ENCODE measurements around the gene RRP1B. TPM values are rescaled to one million over a fixed set of nuclear protein-coding genes. Genes with fewer than 3 reads are reported as not detected.

Gene RRP1B
- total and polyA plus RNA-seq, 2 of the 13 experiments (the other 11 are each of a cell fraction or from before 2014, with no cell fraction given): 16.3 to 46.2 TPM

DNA sequence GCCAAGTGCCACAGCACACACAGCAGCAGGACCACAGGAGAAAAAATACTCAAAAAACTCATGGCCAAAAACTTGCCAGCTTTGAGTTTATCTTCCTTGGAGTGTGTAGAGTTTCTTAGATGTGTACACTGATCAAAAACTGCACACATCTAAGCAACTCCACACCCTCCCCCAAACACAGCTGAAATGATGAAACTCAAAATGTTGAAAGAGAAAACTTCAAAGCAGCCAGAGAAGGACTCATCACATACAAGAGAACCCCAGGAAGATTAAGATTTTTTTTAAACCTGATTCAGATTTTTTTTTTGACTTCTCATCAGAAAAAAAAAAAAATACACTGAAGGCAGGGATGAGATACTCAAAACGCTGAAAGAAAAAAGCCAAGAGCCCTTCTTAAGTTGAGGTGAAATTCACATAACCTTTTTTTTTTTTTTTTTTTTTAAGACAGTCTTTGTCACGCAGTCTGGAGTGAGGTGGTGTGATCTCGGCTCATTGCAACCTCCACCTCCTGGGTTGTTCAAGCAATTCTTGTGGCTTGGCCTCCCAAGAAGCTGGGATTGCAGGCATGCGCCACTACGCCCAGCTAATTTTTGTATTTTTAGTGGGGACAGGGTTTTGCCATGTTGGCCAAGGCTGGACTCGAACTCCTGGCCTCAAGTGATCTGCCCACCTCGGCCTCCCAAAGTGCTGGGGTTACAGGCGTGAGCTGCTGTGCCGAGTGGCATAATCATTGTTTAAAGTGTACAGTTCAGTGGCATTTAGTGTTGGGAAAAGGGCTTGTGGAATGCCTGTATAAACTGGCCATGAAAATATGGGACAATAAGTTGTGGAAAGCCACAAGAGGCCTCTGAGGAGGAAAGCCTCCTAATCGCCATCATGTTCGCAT is 38.6 kb downstream of the RRP1B start (continued):
- TF ChIP-seq ZNF264 (CRISPR knock-in tag; IDR thresholded peaks at IDR 0.05): no peak
- TF ChIP-seq, protein P1, sequence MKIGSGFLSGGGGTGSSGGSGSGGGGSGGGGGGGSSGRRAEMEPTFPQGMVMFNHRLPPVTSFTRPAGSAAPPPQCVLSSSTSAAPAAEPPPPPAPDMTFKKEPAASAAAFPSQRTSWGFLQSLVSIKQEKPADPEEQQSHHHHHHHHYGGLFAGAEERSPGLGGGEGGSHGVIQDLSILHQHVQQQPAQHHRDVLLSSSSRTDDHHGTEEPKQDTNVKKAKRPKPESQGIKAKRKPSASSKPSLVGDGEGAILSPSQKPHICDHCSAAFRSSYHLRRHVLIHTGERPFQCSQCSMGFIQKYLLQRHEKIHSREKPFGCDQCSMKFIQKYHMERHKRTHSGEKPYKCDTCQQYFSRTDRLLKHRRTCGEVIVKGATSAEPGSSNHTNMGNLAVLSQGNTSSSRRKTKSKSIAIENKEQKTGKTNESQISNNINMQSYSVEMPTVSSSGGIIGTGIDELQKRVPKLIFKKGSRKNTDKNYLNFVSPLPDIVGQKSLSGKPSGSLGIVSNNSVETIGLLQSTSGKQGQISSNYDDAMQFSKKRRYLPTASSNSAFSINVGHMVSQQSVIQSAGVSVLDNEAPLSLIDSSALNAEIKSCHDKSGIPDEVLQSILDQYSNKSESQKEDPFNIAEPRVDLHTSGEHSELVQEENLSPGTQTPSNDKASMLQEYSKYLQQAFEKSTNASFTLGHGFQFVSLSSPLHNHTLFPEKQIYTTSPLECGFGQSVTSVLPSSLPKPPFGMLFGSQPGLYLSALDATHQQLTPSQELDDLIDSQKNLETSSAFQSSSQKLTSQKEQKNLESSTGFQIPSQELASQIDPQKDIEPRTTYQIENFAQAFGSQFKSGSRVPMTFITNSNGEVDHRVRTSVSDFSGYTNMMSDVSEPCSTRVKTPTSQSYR (CRISPR knock-in tag; IDR thresholded peaks at IDR 0.05; ENCODE audit: borderline replicate concordance): peak; percentile 88
- TF ChIP-seq BORCS8-MEF2B (CRISPR knock-in tag; IDR thresholded peaks at IDR 0.05): no peak
- TF ChIP-seq, protein P2, sequence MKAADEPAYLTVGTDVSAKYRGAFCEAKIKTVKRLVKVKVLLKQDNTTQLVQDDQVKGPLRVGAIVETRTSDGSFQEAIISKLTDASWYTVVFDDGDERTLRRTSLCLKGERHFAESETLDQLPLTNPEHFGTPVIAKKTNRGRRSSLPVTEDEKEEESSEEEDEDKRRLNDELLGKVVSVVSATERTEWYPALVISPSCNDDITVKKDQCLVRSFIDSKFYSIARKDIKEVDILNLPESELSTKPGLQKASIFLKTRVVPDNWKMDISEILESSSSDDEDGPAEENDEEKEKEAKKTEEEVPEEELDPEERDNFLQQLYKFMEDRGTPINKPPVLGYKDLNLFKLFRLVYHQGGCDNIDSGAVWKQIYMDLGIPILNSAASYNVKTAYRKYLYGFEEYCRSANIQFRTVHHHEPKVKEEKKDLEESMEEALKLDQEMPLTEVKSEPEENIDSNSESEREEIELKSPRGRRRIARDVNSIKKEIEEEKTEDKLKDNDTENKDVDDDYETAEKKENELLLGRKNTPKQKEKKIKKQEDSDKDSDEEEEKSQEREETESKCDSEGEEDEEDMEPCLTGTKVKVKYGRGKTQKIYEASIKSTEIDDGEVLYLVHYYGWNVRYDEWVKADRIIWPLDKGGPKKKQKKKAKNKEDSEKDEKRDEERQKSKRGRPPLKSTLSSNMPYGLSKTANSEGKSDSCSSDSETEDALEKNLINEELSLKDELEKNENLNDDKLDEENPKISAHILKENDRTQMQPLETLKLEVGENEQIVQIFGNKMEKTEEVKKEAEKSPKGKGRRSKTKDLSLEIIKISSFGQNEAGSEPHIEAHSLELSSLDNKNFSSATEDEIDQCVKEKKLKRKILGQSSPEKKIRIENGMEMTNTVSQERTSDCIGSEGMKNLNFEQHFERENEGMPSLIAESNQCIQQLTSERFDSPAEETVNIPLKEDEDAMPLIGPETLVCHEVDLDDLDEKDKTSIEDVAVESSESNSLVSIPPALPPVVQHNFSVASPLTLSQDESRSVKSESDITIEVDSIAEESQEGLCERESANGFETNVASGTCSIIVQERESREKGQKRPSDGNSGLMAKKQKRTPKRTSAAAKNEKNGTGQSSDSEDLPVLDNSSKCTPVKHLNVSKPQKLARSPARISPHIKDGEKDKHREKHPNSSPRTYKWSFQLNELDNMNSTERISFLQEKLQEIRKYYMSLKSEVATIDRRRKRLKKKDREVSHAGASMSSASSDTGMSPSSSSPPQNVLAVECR (CRISPR knock-in tag; IDR thresholded peaks at IDR 0.05; ENCODE audit: borderline replicate concordance): peak; percentile 16; the same call in 1 of the 2 replicates
- TF ChIP-seq KLF6 (CRISPR knock-in tag; IDR thresholded peaks at IDR 0.05): no peak
- TF ChIP-seq RARG (CRISPR knock-in tag; IDR thresholded peaks at IDR 0.05; ENCODE audit: low read depth): no peak
- peak; percentile 19; the same call in 1 of the 2 replicates for TF ChIP-seq RARA (CRISPR knock-in tag; IDR thresholded peaks at IDR 0.05)
- TF ChIP-seq ZNF468 (CRISPR knock-in tag; IDR thresholded peaks at IDR 0.05): no peak
- TF ChIP-seq, protein P3, sequence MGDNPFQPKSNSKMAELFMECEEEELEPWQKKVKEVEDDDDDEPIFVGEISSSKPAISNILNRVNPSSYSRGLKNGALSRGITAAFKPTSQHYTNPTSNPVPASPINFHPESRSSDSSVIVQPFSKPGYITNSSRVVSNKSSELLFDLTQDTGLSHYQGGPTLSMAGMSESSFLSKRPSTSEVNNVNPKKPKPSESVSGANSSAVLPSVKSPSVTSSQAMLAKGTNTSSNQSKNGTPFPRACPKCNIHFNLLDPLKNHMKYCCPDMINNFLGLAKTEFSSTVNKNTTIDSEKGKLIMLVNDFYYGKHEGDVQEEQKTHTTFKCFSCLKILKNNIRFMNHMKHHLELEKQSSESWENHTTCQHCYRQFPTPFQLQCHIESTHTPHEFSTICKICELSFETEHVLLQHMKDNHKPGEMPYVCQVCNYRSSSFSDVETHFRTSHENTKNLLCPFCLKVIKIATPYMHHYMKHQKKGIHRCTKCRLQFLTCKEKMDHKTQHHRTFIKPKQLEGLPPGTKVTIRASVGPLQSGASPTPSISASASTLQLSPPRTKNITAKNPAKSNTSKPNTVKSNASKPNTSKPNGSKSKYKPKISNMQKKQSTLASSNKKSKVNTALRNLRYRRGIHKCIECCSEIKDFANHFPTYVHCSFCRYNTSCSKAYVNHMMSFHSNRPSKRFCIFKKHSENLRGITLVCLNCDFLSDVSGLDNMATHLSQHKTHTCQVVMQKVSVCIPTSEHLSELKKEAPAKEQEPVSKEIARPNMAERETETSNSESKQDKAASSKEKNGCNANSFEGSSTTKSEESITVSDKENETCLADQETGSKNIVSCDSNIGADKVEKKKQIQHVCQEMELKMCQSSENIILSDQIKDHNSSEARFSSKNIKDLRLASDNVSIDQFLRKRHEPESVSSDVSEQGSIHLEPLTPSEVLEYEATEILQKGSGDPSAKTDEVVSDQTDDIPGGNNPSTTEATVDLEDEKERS (CRISPR knock-in tag; IDR thresholded peaks at IDR 0.05): no peak; the same call in 1 of the 2 replicates
